ENCODE results near the gene MX1. TPM values are rescaled to one million over a fixed set of nuclear protein-coding genes. Genes with fewer than 3 reads are reported as not detected.

The MX1 gene
- total RNA-seq, 1 donor from 2014 or later: 28.6 TPM

DNA sequence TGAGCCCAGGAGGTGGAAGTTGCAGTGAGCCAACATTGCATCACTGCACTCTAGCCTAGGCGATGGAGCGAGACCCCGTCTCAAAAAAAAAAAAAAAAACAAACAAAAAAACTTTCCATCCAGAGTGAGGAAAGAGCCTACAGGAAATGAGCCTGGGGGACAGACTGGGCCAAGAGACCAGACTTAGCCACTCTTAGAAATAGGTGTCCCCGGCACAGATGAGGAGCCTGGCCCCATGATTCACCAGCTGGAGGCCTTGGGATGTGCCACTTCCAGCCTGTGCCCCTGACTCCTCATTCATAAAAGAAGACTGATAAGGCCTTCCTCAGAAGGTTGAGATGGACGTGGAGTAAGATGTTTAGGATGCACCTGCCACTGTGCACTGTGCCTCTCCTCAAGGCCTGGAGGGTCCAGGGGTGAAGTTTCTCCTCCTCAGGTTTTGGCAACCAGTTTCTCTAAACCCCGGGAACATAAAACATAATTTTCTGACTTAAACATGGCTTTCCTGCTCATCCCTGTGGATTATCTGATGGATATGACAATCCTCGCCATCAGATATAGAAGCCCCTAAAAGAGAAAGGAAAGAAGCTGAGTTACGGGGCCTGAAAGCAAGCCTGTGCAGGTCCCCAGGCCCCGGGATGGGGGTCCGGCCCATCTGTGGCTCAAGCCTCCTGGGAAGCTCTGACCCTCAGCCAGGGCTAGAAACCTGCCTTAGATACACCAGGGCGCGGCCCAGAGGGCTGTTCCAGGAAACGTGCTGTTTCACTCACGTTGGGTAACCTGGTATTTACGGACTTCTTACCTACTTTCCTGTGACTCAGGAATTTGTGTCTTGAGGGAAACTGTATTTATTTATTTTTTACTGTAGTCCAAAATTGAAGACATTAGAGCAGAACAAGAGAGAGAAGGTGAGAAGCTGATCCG, 26.0 kb downstream of the MX1 start:
- no peak for ATAC-seq

DNA sequence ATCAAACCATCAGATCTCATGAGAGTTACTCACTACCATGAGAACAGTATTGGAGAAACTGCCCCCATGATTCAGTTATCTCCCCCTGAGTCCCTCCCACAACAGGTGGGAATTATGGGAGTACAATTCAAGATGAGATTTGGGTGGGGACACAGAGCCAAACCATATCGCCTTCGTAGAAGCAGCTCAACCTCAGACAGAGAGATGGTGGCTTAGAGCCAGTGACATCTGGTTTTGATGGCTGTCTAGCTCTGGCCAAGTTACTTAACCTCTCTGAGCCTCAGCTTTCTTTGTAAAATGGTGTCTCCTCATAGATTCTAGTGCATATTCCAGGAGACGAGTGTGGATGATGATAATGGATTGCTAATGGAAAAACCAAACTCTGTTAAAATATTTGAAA, 27.2 kb downstream of the MX1 start:
- no peak for ATAC-seq
- intact Hi-C loops (cut with DNase I): no loop called here

More for the DNA sequence above, 26.0 kb downstream of the MX1 start:
- DNase-seq (ENCODE audit: low spot score): no peak
- intact Hi-C loops (cut with DNase I): no loop called here

DNA sequence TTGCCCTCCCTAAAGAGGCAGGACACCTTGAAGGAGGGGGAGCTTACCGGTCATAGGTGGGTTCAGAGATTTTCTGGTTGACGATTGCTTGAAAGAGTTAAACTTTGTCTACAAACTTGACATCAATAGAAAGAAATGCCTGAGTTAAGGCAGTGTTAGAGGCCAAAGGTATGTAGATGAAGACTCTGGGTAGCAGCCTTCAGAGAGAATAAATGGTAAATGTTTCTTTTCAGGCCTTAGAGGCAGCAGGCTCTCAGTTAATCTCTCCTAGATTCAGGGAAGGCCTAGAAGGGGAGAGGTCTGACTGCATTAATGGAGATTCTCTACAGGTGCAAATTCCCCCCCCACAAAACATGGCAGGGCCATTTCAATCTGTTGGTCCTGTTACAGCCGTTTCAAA, 27.7 kb downstream of the MX1 start:
- DNase-seq (ENCODE audit: low spot score) (no peak), ATAC-seq (no peak)
- intact Hi-C loops (cut with DNase I): no loop called here

More for the DNA sequence above, 27.2 kb downstream of the MX1 start:
- no peak for DNase-seq (ENCODE audit: low spot score)

DNA sequence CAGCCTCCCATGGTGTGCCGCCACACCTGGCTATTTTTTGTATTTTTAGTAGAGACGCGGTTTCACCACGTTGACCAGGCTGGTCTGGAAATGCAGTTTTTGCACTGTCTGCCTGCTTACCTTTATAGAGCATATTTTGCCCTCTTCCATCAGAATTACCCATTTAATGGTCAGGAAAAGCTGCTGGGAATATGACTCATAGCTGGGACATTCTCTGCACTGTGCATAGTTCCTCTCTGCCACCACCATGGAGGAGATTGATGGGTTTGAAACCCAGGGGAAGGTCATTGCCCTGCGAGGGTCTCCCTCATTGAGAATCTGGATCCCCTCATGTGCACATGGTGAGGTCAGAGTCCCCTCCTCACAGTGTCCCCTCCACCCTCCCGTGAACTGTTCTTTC, 32.1 kb downstream of the MX1 start:
- intact Hi-C loops (cut with DNase I): no loop called here
- ATAC-seq: no peak
- DNase-seq (ENCODE audit: low spot score): no peak

DNA sequence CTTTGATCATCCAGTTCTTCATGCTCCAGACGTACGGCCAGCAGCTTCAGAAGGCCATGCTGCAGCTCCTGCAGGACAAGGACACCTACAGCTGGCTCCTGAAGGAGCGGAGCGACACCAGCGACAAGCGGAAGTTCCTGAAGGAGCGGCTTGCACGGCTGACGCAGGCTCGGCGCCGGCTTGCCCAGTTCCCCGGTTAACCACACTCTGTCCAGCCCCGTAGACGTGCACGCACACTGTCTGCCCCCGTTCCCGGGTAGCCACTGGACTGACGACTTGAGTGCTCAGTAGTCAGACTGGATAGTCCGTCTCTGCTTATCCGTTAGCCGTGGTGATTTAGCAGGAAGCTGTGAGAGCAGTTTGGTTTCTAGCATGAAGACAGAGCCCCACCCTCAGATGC, 32.5 kb downstream of the MX1 start:
- ATAC-seq (no peak), DNase-seq (ENCODE audit: low spot score) (no peak)
- intact Hi-C loops (cut with DNase I): no loop called here

DNA sequence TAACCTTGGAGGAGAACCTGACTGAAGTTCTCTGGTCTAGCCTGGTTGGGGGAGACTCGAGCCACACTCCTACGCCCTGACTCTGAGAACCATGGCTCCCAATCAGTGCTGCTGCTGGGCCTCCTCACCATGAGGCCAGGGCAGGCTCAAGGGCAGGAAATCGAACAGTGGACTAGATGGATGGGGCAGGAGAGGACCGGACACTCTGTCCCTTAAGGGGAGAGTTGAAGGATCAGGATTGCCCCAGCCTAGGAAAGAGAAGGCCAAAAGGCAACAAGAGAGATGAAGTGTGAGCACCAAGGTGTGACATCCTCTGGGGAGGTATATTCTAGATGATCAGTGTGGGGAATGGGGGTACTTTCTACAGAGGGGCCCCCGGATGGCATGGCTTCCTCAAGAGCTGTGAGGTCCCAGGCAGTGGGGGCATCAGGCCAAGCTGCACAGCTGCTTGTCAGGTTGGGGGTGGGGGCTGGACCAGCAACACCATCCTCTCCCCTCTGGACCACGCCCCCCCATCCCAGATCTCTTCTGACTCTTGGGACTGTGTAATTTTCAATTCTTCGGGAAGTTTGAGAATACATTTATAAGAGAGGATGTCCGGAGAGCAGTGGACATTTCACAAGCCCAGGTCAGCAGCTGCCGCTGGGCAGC, 34.0 kb downstream of the MX1 start:
- DNase-seq (ENCODE audit: low spot score) (no peak), ATAC-seq (peak; percentile 7)
- intact Hi-C loops (cut with DNase I): loop anchor here (10.0 kb wide), 1 partner anchor 175 kb away; no protein-coding TSS in a partner anchor

DNA sequence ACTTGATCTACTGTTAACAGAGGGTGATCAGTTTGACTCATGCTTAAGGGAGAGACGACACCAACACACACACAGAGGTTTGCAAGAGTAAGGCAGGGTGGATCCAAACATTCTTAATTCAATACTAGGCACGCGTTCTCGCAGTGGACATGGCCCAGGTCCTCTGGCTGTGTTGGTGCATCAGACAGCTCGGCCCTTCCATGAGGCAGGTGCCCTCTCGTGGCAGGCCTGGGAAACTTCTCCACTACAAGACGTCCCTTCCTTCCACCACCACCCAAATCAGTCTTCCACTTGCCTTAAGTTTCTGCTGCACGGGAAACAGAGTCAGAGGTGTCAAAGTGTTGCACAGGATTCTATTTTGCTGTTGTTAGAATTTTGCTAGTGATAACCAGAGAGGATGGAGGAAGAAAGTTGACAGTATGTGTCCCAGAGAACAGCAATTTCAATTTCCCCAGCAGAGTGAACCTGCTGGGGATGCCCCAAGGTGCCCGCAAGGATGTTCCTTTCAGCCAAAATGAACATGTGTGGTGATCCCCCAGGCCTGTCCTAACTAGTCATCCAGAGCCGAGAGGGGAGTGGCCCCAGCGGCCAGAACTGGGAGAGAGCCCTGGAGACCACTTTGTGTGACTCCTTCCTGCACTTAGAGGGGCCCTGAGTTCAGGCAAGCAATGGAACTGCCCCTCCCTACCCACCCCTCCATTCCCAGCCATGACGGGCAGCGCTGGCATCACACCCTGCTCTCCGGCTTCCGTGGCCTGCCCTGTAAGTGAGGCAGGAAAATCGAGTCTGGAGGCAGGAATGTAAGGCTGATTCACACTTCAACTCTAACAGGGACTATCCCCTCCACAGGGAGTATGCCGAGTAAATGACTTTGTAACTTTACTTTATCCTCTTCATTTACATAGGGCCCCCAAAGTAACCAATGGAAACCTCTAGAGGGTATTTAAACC, 34.8 kb downstream of the MX1 start:
- ATAC-seq (peak; percentile 92), DNase-seq (ENCODE audit: low spot score) (peak; percentile 87)
- intact Hi-C loops (cut with DNase I): loop anchor here (10.0 kb wide), 1 partner anchor 176 kb away; no protein-coding TSS in a partner anchor

DNA sequence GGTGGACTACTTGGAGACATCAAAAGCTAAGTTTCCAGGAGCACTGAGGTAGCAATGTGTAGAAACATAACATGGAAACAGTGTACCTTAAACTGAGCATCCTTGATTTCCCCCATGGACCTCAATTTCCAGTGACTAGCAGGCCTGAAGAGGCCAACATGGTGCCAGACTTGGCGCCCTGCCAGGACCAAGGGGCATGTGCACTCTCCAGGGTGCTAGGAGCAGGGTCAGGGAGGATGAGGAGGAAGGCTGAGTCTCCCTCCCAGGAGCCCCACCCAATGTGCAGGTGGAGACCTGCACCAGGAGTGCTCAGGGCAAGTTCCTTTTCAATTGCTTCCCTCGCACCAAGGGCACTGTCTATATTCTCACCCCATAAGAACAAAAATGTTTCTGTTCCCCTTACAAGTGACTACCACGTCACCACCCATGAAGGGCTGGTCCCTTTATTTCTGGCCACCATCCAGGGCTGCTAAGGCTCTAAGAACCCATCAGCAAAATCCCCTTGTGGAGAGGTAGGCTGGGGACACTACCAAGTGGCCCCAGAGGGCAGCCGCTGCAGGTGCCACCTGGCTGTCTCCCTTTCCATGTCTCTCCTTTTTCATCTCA, 39.2 kb downstream of the MX1 start:
- ATAC-seq: no peak
- DNase-seq (ENCODE audit: low spot score): no peak
- intact Hi-C loops (cut with DNase I): loop anchor here (10.0 kb wide), 1 partner anchor 180 kb away; no protein-coding TSS in a partner anchor

DNA sequence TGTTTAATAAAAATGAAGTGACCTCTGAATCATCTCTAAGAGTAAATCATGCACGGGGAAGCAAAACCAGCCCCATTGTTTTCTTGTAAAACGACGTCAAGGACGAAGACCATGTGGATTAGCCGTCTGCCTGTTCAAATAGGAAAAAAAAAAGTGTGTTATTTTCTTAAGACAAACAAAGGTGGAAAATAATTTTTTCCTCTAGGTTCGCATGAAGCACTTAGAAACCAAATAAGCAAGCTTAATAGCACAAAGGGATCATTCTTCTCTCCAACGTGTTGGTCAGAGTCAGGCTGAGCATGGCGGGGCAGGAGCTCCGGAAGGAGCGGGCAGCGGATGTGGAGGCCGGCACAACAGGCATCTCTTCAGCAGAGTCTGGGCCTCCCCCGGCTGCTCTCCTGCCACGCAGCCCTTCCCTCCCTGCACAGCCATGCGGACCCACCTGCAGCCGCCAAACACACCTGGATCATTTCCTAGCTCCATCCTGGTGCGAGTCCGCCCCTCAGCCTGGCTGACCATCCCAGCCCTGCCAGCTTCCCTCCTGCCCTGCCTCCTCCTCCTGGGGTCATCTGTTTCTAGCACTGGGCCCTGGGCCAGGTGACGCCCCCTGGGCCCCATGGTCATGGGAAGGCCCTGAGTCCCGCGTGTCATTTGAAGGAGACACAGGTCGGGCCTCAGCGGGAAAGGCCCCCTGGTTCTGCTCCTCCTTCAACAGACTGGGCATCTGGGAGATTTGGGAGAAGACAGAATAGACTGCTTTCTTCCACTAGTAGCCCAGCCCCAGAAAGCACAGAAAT, 40.2 kb downstream of the MX1 start:
- intact Hi-C loops (cut with DNase I): loop anchor here (10.0 kb wide), 1 partner anchor 181 kb away; no protein-coding TSS in a partner anchor
- no peak for DNase-seq (ENCODE audit: low spot score)
- ATAC-seq: peak; percentile 24

DNA sequence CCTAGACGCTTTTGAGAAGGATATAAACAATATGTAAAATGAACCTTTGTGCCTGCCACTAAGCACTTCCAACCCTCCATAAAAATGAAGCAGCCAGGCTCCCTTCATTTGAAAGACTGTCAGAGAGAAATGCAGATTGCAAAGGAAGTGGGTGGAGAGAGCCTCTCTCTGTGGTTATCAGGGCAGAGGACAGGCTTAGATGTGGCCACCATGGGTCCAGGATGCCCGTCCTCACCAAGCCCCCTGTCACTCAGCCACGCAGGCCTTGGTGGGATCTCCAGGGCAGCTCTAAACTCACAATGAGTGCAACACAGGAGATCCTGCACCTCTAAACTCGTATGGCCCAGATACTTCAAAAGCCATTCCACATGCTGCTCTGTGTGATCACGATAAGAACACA, 44.0 kb downstream of the MX1 start:
- no peak for DNase-seq (ENCODE audit: low spot score)
- ATAC-seq: no peak
- intact Hi-C loops (cut with DNase I): no loop called here

DNA sequence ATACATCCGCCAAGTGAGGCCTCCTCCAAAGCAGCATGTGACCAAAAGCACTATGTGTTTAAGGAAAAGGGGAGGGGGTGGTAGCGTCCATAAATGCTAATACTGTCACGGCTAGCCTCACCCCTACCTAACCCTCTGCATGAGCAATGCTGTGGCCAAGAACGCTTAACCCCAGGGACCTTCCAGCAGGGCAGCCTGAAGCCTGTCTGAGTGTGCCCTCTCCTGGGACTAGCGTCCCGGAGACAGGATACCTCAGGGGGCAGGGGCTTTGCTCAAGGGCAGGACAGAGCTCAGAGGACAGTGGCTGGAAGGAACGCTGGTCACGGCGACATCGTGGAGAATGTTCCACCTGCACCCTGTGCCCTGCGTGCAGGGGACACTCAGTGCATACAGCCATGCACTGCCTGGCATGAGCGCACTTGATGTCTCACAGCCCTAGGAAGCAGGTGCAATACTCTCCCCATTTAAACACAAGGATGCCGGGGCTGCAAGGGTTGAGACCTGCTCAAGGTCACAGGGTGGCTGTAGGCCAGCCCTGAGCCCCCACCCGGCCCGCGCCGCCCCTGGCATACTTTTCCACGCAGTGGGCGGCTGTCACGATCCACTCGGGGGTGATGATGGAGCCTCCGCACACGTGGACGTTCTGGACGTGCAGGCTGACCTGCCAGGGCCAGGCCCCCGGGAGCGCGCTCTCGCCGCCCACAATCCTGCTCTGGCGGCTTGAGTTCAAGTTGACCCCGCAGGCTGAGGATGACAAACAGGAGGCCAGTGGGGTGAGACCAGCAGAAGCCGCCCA, 46.9 kb downstream of the MX1 start:
- ATAC-seq: no peak
- DNase-seq (ENCODE audit: low spot score): no peak
- intact Hi-C loops (cut with DNase I): no loop called here

DNA sequence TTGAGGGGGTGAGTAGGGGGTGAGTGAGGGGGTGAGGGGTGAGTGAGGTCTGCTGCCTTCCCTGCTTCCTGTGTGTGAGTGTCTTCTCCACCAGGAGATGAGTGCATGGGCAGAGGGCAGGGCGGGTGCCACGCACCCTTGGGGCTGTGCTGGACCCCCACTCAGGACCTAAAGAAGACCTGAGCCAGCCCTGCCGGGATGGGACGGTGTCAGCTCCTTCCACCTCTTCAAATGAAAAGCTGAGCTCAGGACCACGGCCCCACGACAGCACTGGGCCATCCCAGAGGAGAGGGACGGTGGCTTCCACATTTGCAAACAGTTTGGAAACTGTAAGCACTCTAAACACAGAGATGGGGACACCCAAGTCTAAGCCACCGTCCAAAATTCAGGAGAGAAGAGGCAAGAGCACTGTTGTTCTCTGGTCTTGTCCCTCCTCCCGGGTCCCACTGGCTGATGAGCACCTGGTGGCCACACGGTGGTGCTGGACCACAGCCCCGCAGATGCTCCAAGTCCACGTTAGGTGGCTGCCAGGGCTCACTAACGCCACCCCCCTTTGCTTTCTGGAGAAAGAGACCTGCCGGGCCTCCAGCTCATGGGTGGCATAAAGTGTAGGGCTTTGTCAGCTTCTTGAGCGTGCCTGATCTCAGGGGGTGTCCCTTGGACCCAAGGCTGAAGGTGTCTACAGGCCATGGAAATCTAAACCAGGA, 49.8 kb downstream of the MX1 start:
- DNase-seq (ENCODE audit: low spot score) (no peak), ATAC-seq (no peak)
- intact Hi-C loops (cut with DNase I): no loop called here

DNA sequence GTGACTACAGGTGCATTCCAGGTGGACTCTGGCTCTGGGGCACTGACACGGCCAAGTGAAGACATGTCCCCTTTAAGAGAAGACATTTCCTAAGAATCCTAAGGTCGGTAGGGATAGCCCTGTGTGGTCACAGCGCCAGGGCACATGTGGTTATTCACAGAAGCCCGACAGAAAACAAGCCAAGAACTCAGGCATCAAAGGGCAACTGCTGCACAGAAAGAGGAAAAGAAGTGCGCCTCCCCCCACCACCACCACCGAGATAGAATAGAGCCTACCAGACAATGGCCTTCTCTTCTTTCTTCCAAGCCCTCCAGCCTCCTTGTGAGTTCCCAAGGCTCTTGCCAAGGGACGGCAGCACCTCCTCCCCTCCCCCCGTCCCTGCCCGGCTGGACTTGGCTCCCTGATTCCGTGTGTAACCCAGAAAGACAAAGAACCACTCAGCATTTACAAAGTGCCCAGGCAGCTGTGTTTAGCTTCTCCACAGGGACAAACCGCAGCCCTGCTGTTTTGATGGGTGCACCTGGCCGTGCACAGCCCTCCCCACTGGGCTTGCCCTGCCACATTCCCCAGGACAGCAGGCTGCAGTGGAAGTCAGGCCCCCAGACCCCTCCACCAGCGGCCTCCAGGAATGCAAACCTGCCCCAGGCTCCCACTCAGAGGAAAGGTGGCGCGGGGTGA, 51.7 kb downstream of the MX1 start:
- intact Hi-C loops (cut with DNase I): no loop called here
- ATAC-seq (peak; percentile 74), DNase-seq (ENCODE audit: low spot score) (no peak)

DNA sequence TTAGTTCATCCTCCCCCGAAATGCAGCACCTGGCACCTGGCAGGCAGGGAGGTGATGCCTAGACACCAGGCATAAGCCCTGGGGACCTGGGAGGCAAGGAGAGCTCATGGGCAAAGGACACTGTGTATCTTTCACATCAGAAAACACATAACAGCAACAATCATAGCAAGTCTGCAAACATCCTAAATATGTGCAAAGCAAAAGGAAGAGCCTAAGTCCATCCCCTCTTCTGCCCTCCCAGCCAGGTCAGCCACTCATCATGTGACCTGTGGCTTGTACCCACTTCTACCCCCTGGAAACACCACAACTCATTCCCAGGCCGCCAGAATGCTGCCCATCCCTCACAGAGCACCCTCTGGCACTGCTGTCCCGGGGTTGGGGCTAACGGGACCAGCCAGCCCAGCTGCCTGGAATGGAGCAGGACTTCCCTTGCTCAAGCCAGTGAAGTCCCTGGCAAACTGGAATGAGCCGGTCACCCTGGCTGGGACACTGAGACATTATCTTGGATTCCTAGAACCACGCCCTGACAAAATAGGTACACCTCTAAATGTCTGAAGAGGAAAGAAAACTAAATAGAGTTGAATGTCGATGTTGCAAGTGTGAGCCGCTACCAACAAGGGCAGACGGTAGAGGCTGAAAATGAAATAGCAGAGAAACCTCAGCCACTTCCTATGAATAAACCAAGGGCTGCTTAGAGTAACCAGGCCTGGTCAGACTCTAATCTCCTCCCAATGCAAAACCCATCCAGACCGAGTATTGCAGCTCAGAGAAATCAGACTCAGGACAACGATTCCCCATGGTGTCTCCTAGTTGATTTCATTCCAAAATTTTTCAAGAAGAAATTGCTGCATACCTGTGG, 52.5 kb downstream of the MX1 start:
- DNase-seq (ENCODE audit: low spot score) (no peak), ATAC-seq (no peak)
- intact Hi-C loops (cut with DNase I): no loop called here

DNA sequence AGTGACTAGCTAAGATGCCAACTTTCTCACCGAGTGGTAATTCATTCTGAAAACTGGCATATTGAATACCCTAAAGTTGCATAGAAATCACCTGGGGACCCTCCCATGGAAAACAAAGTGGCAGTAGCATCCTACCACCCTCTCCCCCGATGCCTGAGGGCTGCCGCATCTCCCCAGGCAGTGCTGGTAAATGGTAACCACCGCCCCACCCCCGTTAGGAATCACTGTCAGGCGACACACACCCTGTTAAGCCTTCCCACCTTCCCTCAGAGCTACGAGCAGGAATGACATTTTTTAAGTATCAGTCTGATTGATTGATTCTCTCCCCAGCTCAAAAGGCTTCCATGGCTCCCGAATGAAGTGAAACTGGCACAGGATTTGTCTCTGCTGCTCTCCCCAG, 53.6 kb downstream of the MX1 start:
- ATAC-seq (no peak), DNase-seq (ENCODE audit: low spot score) (no peak)
- intact Hi-C loops (cut with DNase I): no loop called here

All from sciatic nerve (tissue), 2 donors.